ENCODE data around the gene STAG3.

- no peak for TF ChIP-seq POLR2A (IDR thresholded peaks at IDR 0.05; ENCODE audit: low read length)
- no peak for TF ChIP-seq GATA1 (IDR thresholded peaks at IDR 0.05; ENCODE audit: low read depth, low read length)
These were observed 43.6 kb downstream of the STAG3 start for GRCh38 chr7:100221231-100221718.
